OCI-LY3 (cell line): ENCODE measurements around the gene CHRNB1.

Experiments used
- H2AFZ ChIP-seq: fragments of 200-600, 300-600 bp; shearing (Covaris generic); 2 replicates; pipeline ENCODE4 v1.6.0; 2014; ENCODE audit warnings: antibody characterized with exemption, low read depth, low read length
- H3K27ac ChIP-seq: fragments of 200-600, 300-600 bp; sonication (generic); 2 replicates; pipeline ENCODE4 v1.5.1; 2014; ENCODE audit warnings: mild to moderate bottlenecking, low read length, moderate library complexity, mixed read lengths
- H3K27me3 ChIP-seq: fragments of 200-600, 300-600 bp; sonication (generic); 2 replicates; pipeline ENCODE4 v1.6.1; 2014; ENCODE audit warnings: low read depth, low read length, mixed read lengths
- H3K36me3 ChIP-seq: fragments of 200-600, 300-600 bp; sonication (generic); replicated peaks from 2 replicates; pipeline ENCODE3; 2014; ENCODE audit warnings: low read depth, low read length, mixed read lengths
- H3K4me1 ChIP-seq: fragments of 300-600, 200-600 bp; sonication (generic); 2 replicates; pipeline ENCODE4 v1.6.1; 2014; ENCODE audit warnings: low read length, mixed read lengths
- H3K4me2 ChIP-seq: fragments of 200-600, 300-600 bp; sonication (generic); 2 replicates; pipeline ENCODE4 v1.6.1; 2014; ENCODE audit warnings: low read length, mixed read lengths
- H3K4me3 ChIP-seq: fragments of 300-600, 200-600 bp; sonication (generic); 2 replicates; pipeline ENCODE4 v1.5.1; 2014; ENCODE audit warnings: antibody characterized with exemption, mild to moderate bottlenecking, low read length, moderate library complexity
- H3K79me2 ChIP-seq: fragments of 300-600, 200-600 bp; shearing (Covaris generic); 2 replicates; pipeline ENCODE4 v1.6.1; 2014; ENCODE audit warnings: mild to moderate bottlenecking, low read length, mixed read lengths
- H3K9ac ChIP-seq: fragments of 300-600, 200-600 bp; shearing (Covaris generic); 2 replicates; pipeline ENCODE4 v1.6.0; 2014; ENCODE audit warnings: mild to moderate bottlenecking, low read length, moderate library complexity
- H3K9me3 ChIP-seq: fragments of 200-600, 300-600 bp; shearing (Covaris generic); 2 replicates; pipeline ENCODE4 v1.6.1; 2014; ENCODE audit warnings: low read length, mixed read lengths; ENCODE audit not compliant: insufficient read depth
- H4K20me1 ChIP-seq: fragments of 200-600, 300-600 bp; sonication (generic); 2 replicates; pipeline ENCODE4 v1.6.1; 2016; ENCODE audit warnings: low read length, mixed read lengths; ENCODE audit not compliant: insufficient read depth
- EZH2phosphoT487 ChIP-seq: fragments of 200-600 bp; shearing (Covaris generic); IDR thresholded peaks from 2 replicates; pipeline ENCODE4 v1.6.1; 2018; ENCODE audit warnings: antibody characterized with exemption, mixed run types, low read depth
- TF ChIP-seq, protein P1 (sequence below): fragments of 200-600, 300-600 bp; sonication (generic); IDR thresholded peaks from 2 replicates; pipeline ENCODE4 v1.5.1; 2014; ENCODE audit warnings: antibody characterized with exemption, low read length, low read depth

The CHRNB1 gene, protein sequence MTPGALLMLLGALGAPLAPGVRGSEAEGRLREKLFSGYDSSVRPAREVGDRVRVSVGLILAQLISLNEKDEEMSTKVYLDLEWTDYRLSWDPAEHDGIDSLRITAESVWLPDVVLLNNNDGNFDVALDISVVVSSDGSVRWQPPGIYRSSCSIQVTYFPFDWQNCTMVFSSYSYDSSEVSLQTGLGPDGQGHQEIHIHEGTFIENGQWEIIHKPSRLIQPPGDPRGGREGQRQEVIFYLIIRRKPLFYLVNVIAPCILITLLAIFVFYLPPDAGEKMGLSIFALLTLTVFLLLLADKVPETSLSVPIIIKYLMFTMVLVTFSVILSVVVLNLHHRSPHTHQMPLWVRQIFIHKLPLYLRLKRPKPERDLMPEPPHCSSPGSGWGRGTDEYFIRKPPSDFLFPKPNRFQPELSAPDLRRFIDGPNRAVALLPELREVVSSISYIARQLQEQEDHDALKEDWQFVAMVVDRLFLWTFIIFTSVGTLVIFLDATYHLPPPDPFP

DNA sequence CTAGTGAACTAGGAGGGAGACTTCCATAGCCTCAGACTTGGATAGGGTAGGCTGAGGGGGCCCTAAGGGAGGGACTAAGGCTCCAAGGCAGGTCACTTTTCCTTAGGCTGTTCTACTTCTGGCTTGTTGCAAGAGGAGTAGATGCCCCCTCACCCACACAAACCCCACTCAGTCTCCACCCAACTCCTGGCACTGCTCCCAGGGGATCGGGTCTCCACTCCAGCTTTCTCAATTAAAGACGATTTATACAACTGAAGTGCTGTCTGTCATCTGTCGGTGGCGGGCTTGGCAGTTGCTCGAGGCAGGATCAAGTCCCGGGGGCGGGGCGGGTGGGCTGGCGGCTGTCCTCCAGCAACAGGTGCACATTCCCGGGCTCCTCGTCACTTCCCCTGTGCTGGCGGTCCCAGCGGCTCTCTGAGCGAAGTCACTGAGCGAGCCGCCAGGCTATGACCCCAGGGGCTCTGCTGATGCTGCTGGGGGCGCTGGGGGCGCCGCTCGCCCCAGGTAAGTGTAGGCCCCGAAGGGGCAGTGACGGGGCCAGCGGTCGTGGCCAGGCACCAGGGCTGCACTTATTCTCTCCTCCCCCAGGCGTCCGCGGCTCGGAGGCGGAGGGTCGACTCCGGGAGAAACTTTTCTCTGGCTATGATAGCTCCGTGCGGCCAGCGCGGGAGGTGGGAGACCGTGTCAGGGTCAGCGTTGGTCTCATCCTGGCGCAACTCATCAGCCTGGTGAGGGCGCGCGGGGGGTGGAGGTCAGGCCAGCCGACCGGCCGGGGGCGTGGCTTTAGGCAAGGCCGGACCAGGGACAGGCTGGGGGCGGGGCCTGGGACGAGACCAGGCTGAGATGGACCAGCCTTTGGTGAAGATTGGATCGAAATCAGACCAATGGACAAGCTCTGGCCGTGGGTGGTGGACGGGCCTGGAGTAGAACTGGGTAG lies at the start of gene CHRNB1:
Gene CHRNB1, plus strand, starts transcription at position 380 of the 937 bp plus-strand sequence. Its CDS starts 67 bp downstream, at position 447.
- Histone ChIP-seq H3K27ac (no peak within 1 kb of the TSS), H3K4me2 (no peak within 1 kb of the TSS), H3K9me3 (no peaks in the 10 kb centered on the region), H2AFZ (no peak within 1 kb of the TSS), H3K4me1 (peaks cover 6% of the 10 kb centered on the region; the same call in 1 of the 2 replicates), H3K4me3 (no peak within 1 kb of the TSS), H3K9ac (no peak within 1 kb of the TSS), H4K20me1 (no peaks in the 10 kb centered on the region), H3K27me3 (0 out of 2 replicates have a peak, but pooled peaks cover 3% of the 10 kb centered on the region), H3K36me3 (no peaks in the 10 kb centered on the region), H3K79me2 (no peaks in the 10 kb centered on the region)
- TF ChIP-seq, protein P1, sequence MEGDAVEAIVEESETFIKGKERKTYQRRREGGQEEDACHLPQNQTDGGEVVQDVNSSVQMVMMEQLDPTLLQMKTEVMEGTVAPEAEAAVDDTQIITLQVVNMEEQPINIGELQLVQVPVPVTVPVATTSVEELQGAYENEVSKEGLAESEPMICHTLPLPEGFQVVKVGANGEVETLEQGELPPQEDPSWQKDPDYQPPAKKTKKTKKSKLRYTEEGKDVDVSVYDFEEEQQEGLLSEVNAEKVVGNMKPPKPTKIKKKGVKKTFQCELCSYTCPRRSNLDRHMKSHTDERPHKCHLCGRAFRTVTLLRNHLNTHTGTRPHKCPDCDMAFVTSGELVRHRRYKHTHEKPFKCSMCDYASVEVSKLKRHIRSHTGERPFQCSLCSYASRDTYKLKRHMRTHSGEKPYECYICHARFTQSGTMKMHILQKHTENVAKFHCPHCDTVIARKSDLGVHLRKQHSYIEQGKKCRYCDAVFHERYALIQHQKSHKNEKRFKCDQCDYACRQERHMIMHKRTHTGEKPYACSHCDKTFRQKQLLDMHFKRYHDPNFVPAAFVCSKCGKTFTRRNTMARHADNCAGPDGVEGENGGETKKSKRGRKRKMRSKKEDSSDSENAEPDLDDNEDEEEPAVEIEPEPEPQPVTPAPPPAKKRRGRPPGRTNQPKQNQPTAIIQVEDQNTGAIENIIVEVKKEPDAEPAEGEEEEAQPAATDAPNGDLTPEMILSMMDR, result no peak
- TF ChIP-seq EZH2phosphoT487, result no peak

DNA sequence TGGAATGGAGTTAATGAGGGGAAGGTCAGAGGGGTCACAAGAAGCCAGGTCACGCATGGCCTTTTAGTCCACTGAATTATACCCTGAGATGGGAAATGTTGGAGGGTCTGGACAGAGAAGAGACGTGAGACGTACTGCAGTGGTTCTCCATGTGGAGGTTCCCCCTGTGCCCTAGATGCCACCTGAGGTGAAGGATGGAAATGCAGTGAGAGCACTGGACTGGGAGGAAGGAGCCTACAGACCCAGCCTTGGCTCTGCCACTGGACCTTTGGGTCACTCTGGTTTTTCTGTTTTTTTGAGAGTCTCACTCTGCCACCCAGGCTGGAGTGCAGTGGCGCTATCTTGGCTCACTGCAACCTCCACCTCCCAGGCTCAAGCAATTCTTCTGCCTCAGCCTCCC lies 48.7 kb upstream of the CHRNB1 start:
- Histone ChIP-seq H3K4me2 (no peak overlapping the region), H3K4me1 (peaks cover 7% of the 10 kb centered on the region; the same call in 1 of the 2 replicates), H3K9ac (no peak overlapping the region), H3K27me3 (no peaks in the 10 kb centered on the region), H3K36me3 (no peaks in the 10 kb centered on the region), H4K20me1 (no peaks in the 10 kb centered on the region), H3K79me2 (no peaks in the 10 kb centered on the region), H2AFZ (no peak overlapping the region), H3K9me3 (no peaks in the 10 kb centered on the region), H3K27ac (no peak overlapping the region), H3K4me3 (no peak overlapping the region)
- TF ChIP-seq, protein P1, result no peak
- TF ChIP-seq EZH2phosphoT487, result no peak

DNA sequence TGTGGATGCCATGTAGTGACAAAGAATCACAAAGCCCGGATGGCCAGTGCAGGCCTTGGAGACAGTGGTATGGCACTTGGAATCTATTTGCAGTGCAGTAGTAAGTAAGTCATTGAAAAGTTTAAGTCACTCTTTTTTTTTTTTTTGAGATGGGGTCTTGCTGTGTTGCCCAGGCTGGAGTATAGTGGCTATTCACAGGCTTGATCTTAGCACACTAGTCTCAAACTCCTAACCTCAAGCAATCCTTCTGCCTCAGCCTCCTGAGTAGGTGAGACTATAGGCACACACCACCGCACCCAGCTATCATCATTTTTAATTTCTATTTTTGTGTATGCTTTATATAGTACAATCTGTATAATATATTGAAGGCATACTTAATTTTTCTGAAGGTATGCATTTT lies 46.2 kb upstream of the CHRNB1 start:
- Histone ChIP-seq H3K27ac (no peak overlapping the region), H3K9ac (no peak overlapping the region), H3K4me3 (no peak overlapping the region), H3K9me3 (no peaks in the 10 kb centered on the region), H4K20me1 (no peaks in the 10 kb centered on the region), H3K4me2 (no peak overlapping the region), H3K4me1 (peaks cover 8% of the 10 kb centered on the region), H2AFZ (no peak overlapping the region), H3K36me3 (no peaks in the 10 kb centered on the region), H3K79me2 (no peaks in the 10 kb centered on the region), H3K27me3 (no peaks in the 10 kb centered on the region)
- TF ChIP-seq EZH2phosphoT487, result no peak
- TF ChIP-seq, protein P1, result no peak
